Measurements from ENCODE around the gene EIPR1. TPM values are rescaled to one million over a fixed set of nuclear protein-coding genes. Genes with fewer than 3 reads are reported as not detected.

Gene EIPR1
- total RNA-seq, 1 experiment from 2014 or later = 71.2 TPM

Other genes starting within 250 kb of the EIPR1 start
- gene TRAPPC12, start 1.9 kb upstream of the EIPR1 start, total RNA-seq (2014; rRNA removed; shearing (Covaris generic)) = 63.2 and 74.4 TPM in 2 replicates
- 98.8 and 106 TPM in 2 replicates for gene ADI1, start 141.7 kb upstream of the EIPR1 start, total RNA-seq (2014; rRNA removed; shearing (Covaris generic))
- 56.7 and 60.7 TPM in 2 replicates for gene RNASEH1, start 180.5 kb upstream of the EIPR1 start, total RNA-seq (2014; rRNA removed; shearing (Covaris generic))
- 2,795 and 3,239 TPM in 2 replicates for gene RPS7, start 197.4 kb upstream of the EIPR1 start, total RNA-seq (2014; rRNA removed; shearing (Covaris generic))
- gene COLEC11, start 217.3 kb upstream of the EIPR1 start, total RNA-seq (2014; rRNA removed; shearing (Covaris generic)) = 0.72 and 2.2 TPM in 2 replicates